Measurements from ENCODE around the gene CSHL1.
"Not testable (repeated sequence)": the region's sequence is repeated elsewhere in the genome, so short reads cannot be mapped to it uniquely, and the experiment has no call there.

GRCh38 chr17:63898899-63899798, 11.9 kb downstream of the CSHL1 start:
- not testable (repeated sequence) for TF ChIP-seq CTCF, POLR2A (IDR thresholded peaks at IDR 0.05)
